Thyroid gland (tissue), 4 donors: Measurements from ENCODE around the gene EPHA5. TPM values are rescaled to one million over a fixed set of nuclear protein-coding genes. Genes with fewer than 3 reads are reported as not detected.

ENCODE experiments used
- DNase-seq, 2 donors: peaks; one replicate each; pipeline ENCODE4 v3.0.0-alpha.2; 2019
- H3K27ac ChIP-seq, 3 donors: fragments of 200-600 bp; sonication (generic); 1 replicate in 2 of 3; 2 replicates in 1 of 3; pipeline ENCODE4 v1.5.1; 2016 to 2019; ENCODE audit warnings: mild to moderate bottlenecking in 1 of 3, moderate library complexity in 1 of 3
- H3K27me3 ChIP-seq: fragments of 200-600 bp; sonication (generic); one replicate; pipeline ENCODE4 v1.5.1; 2019
- H3K36me3 ChIP-seq, 2 donors: fragments of 200-600 bp; sonication (generic); one replicate each; pipeline ENCODE4 v1.5.1; 2016 to 2019
- H3K4me1 ChIP-seq, 2 donors: fragments of 200-600 bp; sonication (generic); one replicate each; pipeline ENCODE4 v1.5.1; 2017 to 2019
- H3K4me3 ChIP-seq, 3 donors: fragments of 200-600 bp; sonication (generic); replicated peaks in 1 of 3; 1 replicate in 2 of 3; 2 replicates in 1 of 3; pipeline ENCODE4 v1.5.1; 2016; ENCODE audit warnings: mild to moderate bottlenecking in 1 of 3
- H3K9me3 ChIP-seq: fragments of 200-600 bp; sonication (generic); one replicate; pipeline ENCODE4 v1.5.1; 2017
- POLR2A ChIP-seq, 2 donors: fragments of 450-650 bp; IDR thresholded peaks; one replicate each; pipeline ENCODE4 v1.6.1; 2017; ENCODE audit warnings: antibody characterized with exemption in 2 of 2, mild to moderate bottlenecking in 2 of 2, moderate library complexity in 1 of 2
- WGBS, 2 donors: methylation state at CpG; one replicate each; pipeline ENCODE4 v1.1.5; 2017; 5-methylcytosine and 5-hydroxymethylcytosine counted together
- intact Hi-C: fragments of 100-400 bp; cut with DNase I; formaldehyde crosslinking; loops from one replicate; pipeline ENCODE4 v1.15.1; 2023
- total RNA-seq, 4 donors: library from RNA; depleted of rRNA; stranded (reverse); fragments of >200 nt; gene quantifications; one replicate each; pipeline ENCODE4 v1.2.3, GENCODE V29; 2016
- TF ChIP-seq, protein P1 (sequence below), 6 experiments: fragments of 200-600 bp in 3 of 6; fragments of 450-650 bp in 3 of 6; sonication (generic) in 3 of 6; IDR thresholded peaks; one replicate each; pipeline ENCODE4 v1.5.1; 2016 to 2019; ENCODE audit warnings: antibody characterized with exemption in 6 of 6, mild to moderate bottlenecking in 2 of 6, inconsistent platforms in 1 of 6, moderate library complexity in 1 of 6

EPHA5 gene
- total RNA-seq, 4 donors from 2014 or later: 1.5 to 5.4 (median 4.7) TPM

DNA sequence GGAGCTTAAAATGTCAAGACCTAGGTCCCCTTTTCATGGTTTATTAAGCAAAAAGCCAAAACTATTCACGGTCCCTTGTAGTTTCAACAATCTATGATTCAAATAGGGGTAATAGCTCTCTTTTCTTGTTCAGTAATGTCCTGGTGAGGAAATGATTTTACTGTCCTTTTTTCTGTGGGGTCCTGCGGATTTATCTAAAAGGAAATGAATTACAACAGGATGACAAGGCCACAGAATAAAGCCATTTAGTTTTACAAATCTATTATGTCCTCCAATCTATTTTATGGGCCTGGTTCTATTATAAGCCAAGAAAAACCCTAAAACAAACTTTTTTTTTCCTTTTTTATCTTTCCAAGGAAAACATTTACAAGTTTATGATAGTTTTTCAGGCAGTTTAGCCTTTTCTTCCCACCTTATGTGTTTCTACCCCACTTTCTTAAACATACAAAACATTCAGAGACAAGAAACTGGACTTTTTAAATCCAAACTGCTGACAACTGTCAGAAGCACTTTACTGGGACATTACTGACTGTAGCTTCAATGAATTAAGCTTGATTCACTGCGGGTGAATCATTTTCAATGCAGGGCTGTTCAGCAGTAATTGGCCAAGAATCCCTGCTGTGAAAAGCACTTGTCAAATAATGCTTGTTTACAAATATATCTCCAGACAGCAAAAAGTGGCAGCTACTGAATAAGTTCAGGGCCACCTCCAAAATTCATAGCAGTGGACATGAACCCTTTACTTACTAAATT, 4.3 kb downstream of the EPHA5 start:
- intact Hi-C loops: no loop called here
- Histone ChIP-seq H3K27ac (no peak overlapping the region), H3K4me3 (no peak overlapping the region), H3K27me3 (no peaks in the 10 kb centered on the region), H3K9me3 (no peaks in the 10 kb centered on the region), H3K4me1 (peaks cover 0 to 23% of the 10 kb centered on the region in 2 donors), H3K36me3 (no peaks in the 10 kb centered on the region)
- TF ChIP-seq, protein P1, sequence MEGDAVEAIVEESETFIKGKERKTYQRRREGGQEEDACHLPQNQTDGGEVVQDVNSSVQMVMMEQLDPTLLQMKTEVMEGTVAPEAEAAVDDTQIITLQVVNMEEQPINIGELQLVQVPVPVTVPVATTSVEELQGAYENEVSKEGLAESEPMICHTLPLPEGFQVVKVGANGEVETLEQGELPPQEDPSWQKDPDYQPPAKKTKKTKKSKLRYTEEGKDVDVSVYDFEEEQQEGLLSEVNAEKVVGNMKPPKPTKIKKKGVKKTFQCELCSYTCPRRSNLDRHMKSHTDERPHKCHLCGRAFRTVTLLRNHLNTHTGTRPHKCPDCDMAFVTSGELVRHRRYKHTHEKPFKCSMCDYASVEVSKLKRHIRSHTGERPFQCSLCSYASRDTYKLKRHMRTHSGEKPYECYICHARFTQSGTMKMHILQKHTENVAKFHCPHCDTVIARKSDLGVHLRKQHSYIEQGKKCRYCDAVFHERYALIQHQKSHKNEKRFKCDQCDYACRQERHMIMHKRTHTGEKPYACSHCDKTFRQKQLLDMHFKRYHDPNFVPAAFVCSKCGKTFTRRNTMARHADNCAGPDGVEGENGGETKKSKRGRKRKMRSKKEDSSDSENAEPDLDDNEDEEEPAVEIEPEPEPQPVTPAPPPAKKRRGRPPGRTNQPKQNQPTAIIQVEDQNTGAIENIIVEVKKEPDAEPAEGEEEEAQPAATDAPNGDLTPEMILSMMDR (IDR thresholded peaks at IDR 0.05): no peak
- TF ChIP-seq POLR2A (IDR thresholded peaks at IDR 0.05): no peak
- WGBS, 2 donors: 77 to 83% methylated on average over 3 of the region's 3 CpGs
- DNase-seq: no peak

DNA sequence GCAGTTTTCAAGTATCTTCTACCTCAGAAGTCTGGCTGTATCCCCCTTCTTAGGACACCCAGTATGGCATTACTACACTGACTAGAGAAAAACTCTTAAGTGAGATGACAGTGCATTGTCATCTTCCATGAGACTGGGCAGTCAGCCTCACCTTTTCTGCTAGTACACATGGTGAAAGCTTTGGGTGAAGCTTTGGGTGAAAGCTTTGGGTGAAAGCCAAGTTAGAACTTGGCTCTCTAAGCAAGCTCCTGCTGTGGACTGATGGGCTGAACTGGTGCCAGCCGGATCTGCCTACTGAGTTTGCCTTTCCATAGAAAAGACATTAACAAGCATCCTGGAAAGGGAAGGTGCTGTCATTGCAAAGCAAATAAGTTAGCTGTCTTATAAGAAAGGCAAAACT, 8.8 kb downstream of the EPHA5 start:
- intact Hi-C loops: no loop called here
- 5 to 23% methylated on average over 1 of the region's 1 CpG for WGBS, 2 donors
- peak overlapping the region in 1 of 3 donors; percentile 39 for H3K27ac ChIP-seq
- peak; percentile 93 for DNase-seq
- no peaks in the 10 kb centered on the region for H3K9me3 ChIP-seq
- peaks cover 0 to 11% of the 10 kb centered on the region in 2 donors for H3K4me1 ChIP-seq
- TF ChIP-seq, protein P1 (IDR thresholded peaks at IDR 0.05): no peak
- TF ChIP-seq POLR2A (IDR thresholded peaks at IDR 0.05): no peak
- H3K4me3 ChIP-seq: no peak overlapping the region
- H3K36me3 ChIP-seq: no peaks in the 10 kb centered on the region
- no peaks in the 10 kb centered on the region for H3K27me3 ChIP-seq

DNA sequence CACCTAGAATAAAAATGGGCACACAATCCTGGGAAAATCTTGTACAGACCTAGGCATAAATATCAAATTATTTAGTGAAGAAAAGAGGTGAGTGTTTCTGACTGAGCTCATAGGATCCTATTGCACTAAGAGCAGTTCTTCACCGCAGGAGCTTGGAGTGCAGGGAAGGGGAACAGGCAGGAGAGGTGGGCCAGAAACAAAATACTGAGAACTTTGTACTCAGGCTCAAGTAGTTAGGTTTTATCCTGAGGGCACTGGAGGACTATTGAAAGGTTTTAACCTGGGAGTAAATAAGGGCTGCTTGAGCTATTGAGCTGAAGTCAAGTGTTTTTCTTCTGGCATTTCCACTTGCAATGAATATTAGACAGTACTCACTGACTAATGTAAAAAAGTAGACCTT, 12.2 kb downstream of the EPHA5 start:
- Histone ChIP-seq H3K36me3 (no peaks in the 10 kb centered on the region), H3K27me3 (no peaks in the 10 kb centered on the region), H3K9me3 (no peaks in the 10 kb centered on the region), H3K27ac (no peak overlapping the region), H3K4me3 (no peak overlapping the region), H3K4me1 (peaks cover 0 to 11% of the 10 kb centered on the region in 2 donors)
- WGBS, 2 donors: 19 to 23% methylated on average over 1 of the region's 1 CpG
- DNase-seq: peak; percentile 62 to 65
- intact Hi-C loops: no loop called here
- TF ChIP-seq POLR2A (IDR thresholded peaks at IDR 0.05): no peak
- TF ChIP-seq, protein P1 (IDR thresholded peaks at IDR 0.05): no peak

DNA sequence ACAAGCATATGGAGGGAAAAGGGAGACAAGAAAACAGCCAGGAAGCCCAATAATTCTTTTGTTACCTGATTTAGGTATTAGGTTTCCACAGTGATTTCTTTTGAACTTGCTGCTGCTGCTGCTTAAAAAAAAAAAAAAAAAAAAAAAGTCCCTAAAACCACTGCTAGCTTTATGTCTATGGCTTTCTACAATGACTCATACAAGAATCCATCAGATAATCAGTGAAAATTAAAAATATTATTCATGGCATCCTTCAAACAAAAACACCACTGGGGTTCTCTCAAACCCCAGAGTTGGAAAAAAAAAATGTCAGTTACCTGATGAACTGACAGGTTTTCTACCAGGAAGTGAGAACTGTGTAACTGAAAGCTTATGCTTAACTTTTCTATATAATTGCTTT, 14.3 kb downstream of the EPHA5 start:
- DNase-seq: no peak
- H3K4me1 ChIP-seq: peaks cover 0 to 11% of the 10 kb centered on the region in 2 donors
- no peaks in the 10 kb centered on the region for H3K36me3 ChIP-seq
- intact Hi-C loops: no loop called here
- no peak overlapping the region for H3K27ac ChIP-seq
- TF ChIP-seq, protein P1 (IDR thresholded peaks at IDR 0.05): no peak
- TF ChIP-seq POLR2A (IDR thresholded peaks at IDR 0.05): no peak
- no peaks in the 10 kb centered on the region for H3K9me3 ChIP-seq
- no peaks in the 10 kb centered on the region for H3K27me3 ChIP-seq
- H3K4me3 ChIP-seq: no peak overlapping the region

DNA sequence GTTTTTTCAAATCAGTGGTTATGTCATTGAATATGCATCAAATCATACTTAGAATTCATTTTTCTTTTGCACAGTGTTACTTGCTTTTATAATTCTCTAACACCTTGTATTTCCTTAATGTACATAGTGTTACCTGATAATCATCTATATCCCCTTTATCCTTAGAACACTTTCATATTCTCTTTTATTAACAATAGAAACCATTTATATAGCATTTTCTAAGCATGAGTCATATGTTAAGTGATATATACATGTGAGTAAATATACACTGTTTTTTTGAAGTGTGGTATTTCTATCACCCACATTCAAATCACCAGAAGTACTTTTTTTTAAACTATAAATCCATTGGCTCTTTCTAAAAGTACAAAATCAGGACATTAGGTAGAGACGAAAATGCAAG, 15.3 kb downstream of the EPHA5 start:
- intact Hi-C loops: no loop called here
- no peaks in the 10 kb centered on the region for H3K27me3 ChIP-seq
- no peak overlapping the region for H3K27ac ChIP-seq
- H3K9me3 ChIP-seq: no peaks in the 10 kb centered on the region
- TF ChIP-seq POLR2A (IDR thresholded peaks at IDR 0.05): no peak
- TF ChIP-seq, protein P1 (IDR thresholded peaks at IDR 0.05): no peak
- DNase-seq: no peak
- no peak overlapping the region for H3K4me3 ChIP-seq
- H3K4me1 ChIP-seq: peaks cover 0 to 11% of the 10 kb centered on the region in 2 donors
- WGBS, 2 donors: 90 to 96% methylated on average over 1 of the region's 1 CpG
- H3K36me3 ChIP-seq: no peaks in the 10 kb centered on the region
